ENCODE data around the gene SDF2L1. TPM values are rescaled to one million over a fixed set of nuclear protein-coding genes. Genes with fewer than 3 reads are reported as not detected.

Gene SDF2L1
- total and polyA plus RNA-seq, 2 donors from 2014 or later: 56.1 to 79.6 TPM

- Histone ChIP-seq H3K4me3 (ENCODE audit: low read length in 3 of 3) (peak overlapping the region in 2 of 3 donors; percentile 69 to 77), H3K9ac (ENCODE audit: low read length in 3 of 3) (no peak overlapping the region), H3K9me3 (ENCODE audit: control insufficient read depth in 2 of 3, insufficient read depth in 1 of 3, low read length in 3 of 3) (no peaks in the 10 kb centered on the region), H3K4me1 (ENCODE audit: control insufficient read depth in 2 of 3, insufficient read depth in 2 of 3, low read depth in 1 of 3, low read length in 3 of 3) (peaks cover 0 to 2% (median 0%) of the 10 kb centered on the region in 3 donors), H3K27me3 (ENCODE audit: control insufficient read depth, insufficient read depth, low read length) (no peaks in the 10 kb centered on the region), H3K27ac (ENCODE audit: low read depth in 2 of 2, low read length in 2 of 2) (no peak overlapping the region), H3K36me3 (ENCODE audit: control insufficient read depth in 2 of 3, insufficient read depth in 3 of 3, low read length in 3 of 3) (peaks cover 0 to 10% (median 7%) of the 10 kb centered on the region in 3 donors)
- intact Hi-C loops (cut with DNase I): no loop called here
- no peak for FAIRE-seq
- no peak for TF ChIP-seq CTCF (IDR thresholded peaks at IDR 0.05; ENCODE audit: borderline replicate concordance, extremely low read depth, insufficient read depth)
- no peak for DNase-seq
These were observed 24.7 kb downstream of the SDF2L1 start for GRCh38 chr22:21666786-21667185.

- no peak for FAIRE-seq
- Histone ChIP-seq H3K27ac (ENCODE audit: low read depth in 2 of 2, low read length in 2 of 2) (no peak overlapping the region), H3K9me3 (ENCODE audit: control insufficient read depth in 2 of 3, insufficient read depth in 1 of 3, low read length in 3 of 3) (no peaks in the 10 kb centered on the region), H3K27me3 (ENCODE audit: control insufficient read depth, insufficient read depth, low read length) (no peaks in the 10 kb centered on the region), H3K4me3 (ENCODE audit: low read length in 3 of 3) (no peak overlapping the region), H3K9ac (ENCODE audit: low read length in 3 of 3) (no peak overlapping the region), H3K4me1 (ENCODE audit: control insufficient read depth in 2 of 3, insufficient read depth in 2 of 3, low read depth in 1 of 3, low read length in 3 of 3) (peaks cover 0 to 2% (median 0%) of the 10 kb centered on the region in 3 donors), H3K36me3 (ENCODE audit: control insufficient read depth in 2 of 3, insufficient read depth in 3 of 3, low read length in 3 of 3) (peaks cover 5 to 26% (median 21%) of the 10 kb centered on the region in 3 donors)
- no peak for TF ChIP-seq CTCF (IDR thresholded peaks at IDR 0.05; ENCODE audit: borderline replicate concordance, extremely low read depth, insufficient read depth)
- intact Hi-C loops (cut with DNase I): no loop called here
- DNase-seq: peak in 2 of 5 donors; percentile 39 to 61
These were observed 26.9 kb downstream of the SDF2L1 start for GRCh38 chr22:21669026-21669425.

GRCh38 chr22:21672107-21672629 lies 30.1 kb downstream of the SDF2L1 start:
- Histone ChIP-seq H3K4me1 (ENCODE audit: control insufficient read depth in 2 of 3, insufficient read depth in 2 of 3, low read depth in 1 of 3, low read length in 3 of 3) (peaks cover 0 to 9% (median 9%) of the 10 kb centered on the region in 3 donors), H3K36me3 (ENCODE audit: control insufficient read depth in 2 of 3, insufficient read depth in 3 of 3, low read length in 3 of 3) (peaks cover 5 to 30% (median 25%) of the 10 kb centered on the region in 3 donors), H3K9me3 (ENCODE audit: control insufficient read depth in 2 of 3, insufficient read depth in 1 of 3, low read length in 3 of 3) (no peaks in the 10 kb centered on the region), H3K4me3 (ENCODE audit: low read length in 3 of 3) (no peak overlapping the region), H3K27ac (ENCODE audit: low read depth in 2 of 2, low read length in 2 of 2) (no peak overlapping the region), H3K27me3 (ENCODE audit: control insufficient read depth, insufficient read depth, low read length) (no peaks in the 10 kb centered on the region), H3K9ac (ENCODE audit: low read length in 3 of 3) (no peak overlapping the region)
- no peak for DNase-seq
- FAIRE-seq: no peak
- no peak for TF ChIP-seq CTCF (IDR thresholded peaks at IDR 0.05; ENCODE audit: borderline replicate concordance, extremely low read depth, insufficient read depth)
- intact Hi-C loops (cut with DNase I): no loop called here
